Activated CD4-positive, alpha-beta T cell treated with anti-CD3 and anti-CD28 coated beads, Interleukin-2, amount 50 U/mL, for 24 hours (primary cell): ENCODE results near the gene GPR101.
A peak's percentile ranks its signal among the peaks of the same experiment; 100 is the strongest.

Experiments
- DNase-seq, 2 donors: peaks; one replicate each; pipeline ENCODE4 v3.0.0-alpha.2; 2020; ENCODE audit warnings: low read depth in 1 of 2, low spot score in 1 of 2

The GPR101 gene

DNA sequence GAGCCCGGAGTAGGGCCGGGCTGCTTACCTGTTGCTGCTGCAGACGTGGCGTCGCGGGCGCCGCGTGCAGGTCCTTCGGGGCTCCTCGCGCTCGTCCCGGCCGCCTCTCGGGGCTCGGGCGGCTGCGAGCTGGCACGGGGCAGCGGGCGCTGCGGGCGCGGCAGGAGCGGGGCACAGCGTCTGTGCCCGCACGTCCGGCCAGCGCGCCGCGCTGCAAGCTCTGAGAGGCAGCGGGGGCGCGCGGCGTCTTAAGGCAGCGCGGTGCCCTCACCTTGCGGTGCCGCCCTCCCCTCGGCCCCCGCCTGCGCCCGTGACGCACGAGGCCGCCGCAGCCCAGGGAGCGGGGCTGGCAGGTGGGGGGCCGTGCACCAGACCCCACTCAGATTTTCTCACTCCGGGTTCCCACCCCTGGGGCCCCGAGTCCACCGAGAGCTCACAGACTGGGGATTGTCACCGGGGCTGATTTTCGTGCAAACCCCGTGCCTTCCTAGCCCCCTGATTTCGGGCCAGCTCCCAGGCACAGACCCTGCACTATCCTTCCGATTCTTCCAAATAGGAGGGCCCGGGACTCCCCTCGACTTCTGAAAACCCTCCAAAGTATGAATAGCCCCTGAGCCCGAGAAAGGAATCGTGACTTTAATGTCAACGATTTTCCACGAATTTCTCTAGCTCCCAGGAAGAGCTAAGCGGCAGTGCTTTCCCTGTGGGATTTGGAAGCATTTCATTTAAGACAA lies at the start of gene GPR101:
Gene GPR101, minus strand, starts transcription at position 222 of the 734 bp plus-strand sequence. CDS start 2,321 bp downstream, outside the sequence.
- DNase-seq = no peak

GRCh38 chrX:137081239-137081638 lies 47.4 kb upstream of the GPR101 start:
- DNase-seq = no peak

DNA sequence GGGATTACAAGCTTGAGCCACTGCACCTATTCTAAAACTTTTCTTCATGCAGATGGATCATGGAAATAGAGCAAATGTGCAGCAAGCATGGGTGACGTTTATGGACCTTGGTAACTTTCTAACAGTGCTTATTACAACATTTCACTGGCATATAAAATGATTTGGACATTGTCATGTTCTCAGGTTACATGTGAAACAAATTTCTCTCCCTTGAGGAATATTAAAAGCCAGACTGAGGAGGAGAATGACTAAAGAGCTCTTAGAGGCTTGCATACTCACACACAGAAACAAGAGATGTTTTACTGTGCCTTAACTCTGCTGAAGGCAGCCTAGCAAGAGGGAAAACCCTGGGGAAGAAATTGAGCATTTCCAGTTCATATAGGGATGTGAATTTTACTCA lies 38.6 kb upstream of the GPR101 start:
- DNase-seq = no peak

DNA sequence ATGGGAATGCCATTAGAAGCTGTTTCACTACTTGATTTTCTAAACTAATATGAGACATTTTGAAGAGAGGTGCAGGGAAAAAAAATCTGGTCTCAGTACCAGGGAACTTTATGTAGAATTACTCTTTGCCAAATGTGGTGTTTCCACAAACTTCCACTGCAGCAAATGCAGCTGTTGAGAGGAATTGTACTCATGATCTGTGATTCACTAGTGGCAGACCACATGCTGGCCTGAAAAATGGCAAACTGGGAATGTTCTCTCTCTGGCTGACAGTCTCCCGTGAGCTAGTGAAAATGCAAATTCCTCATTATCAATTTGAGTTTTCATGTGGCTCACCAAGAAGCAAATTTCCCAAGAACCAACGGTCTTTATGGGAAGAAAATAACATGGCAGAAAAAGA lies 37.8 kb upstream of the GPR101 start:
- no peak for DNase-seq

DNA sequence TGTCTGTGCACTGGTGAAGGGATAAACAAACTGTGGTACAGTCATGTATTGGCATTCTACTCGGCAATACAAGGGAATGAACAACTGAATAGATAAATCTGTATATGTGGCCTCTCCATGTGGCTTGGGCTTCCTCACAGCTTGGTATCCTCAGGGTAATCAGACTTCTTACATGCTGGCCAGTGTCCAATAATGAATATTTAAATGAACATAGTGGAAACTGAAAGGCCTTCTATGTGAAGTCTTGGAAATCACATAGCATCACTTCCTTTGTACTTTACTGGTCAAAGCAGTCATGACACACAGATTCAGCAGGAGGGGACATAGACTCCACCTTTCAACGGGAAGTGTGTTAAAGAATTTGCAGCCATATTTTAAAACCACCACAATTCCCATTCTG lies 33.4 kb upstream of the GPR101 start:
- DNase-seq = no peak

GRCh38 chrX:137062915-137063617 lies 29.3 kb upstream of the GPR101 start:
- no peak for DNase-seq

GRCh38 chrX:137058339-137059127 lies 24.7 kb upstream of the GPR101 start:
- no peak for DNase-seq

DNA sequence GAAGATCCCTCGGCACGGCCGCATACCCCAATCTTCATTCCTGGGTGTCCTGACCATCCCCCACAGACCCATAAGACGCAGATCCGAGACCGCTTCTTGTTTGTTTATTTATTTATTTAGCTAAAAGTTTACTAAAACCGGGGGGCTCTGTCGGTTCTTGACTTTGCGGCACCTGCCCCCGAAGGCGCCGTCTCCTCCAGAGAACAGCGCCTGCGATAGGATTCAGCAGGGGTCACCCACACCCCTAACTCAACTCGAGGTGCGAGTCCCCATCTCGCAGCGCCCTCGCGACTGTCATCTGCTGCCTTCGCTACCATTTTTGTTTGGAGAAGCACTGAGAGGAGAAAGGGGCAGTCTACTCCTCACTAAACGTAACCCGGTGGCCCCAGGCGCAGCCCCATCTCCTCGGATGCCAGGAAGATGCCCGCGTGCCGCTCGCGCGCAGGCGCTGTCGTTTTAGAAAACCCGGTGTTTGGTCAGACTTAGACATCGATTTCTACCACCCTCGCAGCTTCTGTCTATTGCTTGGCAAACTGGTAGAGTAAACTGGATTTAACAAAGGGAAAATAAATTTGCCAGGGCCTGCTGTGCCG lies 18.9 kb upstream of the GPR101 start:
- peak in 1 of 2 donors; percentile 3 for DNase-seq

- peak; percentile 59 to 64 for DNase-seq
Measured at GRCh38 chrX:137051978-137052642, 18.3 kb upstream of the GPR101 start.

- DNase-seq = no peak
Measured at GRCh38 chrX:137044893-137045292, 11.1 kb upstream of the GPR101 start.

GRCh38 chrX:137043736-137044135 lies 9.9 kb upstream of the GPR101 start:
- no peak for DNase-seq

DNA sequence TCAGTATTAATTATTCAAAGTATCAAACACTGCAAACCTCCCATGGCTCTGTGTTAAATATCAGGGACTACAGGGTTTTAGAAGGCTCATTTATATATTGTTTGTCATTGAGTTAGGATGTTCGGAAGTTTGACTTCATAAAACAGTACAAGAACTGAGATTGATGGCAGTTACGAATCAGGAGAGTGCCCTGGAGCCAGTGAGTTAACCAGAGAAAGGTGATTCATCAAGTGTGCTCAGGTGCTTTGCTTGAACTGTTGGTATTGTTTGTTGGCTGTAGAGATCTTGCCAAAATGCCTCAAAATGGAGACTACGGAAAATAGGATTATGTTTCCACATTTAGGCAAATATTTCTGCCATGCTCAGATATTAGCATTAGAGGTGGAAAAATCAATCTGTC lies 7.5 kb upstream of the GPR101 start:
- no peak for DNase-seq

- DNase-seq = no peak
Measured at GRCh38 chrX:137040113-137040794, 6.5 kb upstream of the GPR101 start.

DNA sequence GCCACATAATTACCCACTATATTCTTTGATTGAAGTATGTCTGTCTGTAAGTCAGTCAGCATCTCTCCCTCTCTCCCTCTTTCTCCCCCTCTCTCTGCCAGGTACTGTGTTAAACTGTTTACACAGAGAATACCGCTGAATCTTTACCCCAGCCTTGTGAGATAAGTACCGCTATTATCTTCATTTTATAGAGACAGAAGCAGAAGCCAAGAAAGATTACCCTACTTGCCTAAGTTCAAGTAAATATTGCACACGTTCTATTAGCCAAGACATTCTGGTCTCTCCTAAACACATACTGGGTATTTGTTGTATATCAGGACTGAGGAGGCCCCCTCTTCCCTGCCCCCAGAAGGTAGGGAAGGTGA lies 695 bp upstream of the GPR101 start:
- DNase-seq = no peak

GRCh38 chrX:137032841-137033773 lies 688 bp downstream of the GPR101 start:
- no peak for DNase-seq

GRCh38 chrX:137032341-137032694 lies 1.5 kb downstream of the GPR101 start:
- no peak for DNase-seq

- DNase-seq = peak; percentile 5 to 7
Measured at GRCh38 chrX:137031517-137032340, 2.1 kb downstream of the GPR101 start.

GRCh38 chrX:137031039-137031438 lies 2.8 kb downstream of the GPR101 start:
- no peak for DNase-seq

DNA sequence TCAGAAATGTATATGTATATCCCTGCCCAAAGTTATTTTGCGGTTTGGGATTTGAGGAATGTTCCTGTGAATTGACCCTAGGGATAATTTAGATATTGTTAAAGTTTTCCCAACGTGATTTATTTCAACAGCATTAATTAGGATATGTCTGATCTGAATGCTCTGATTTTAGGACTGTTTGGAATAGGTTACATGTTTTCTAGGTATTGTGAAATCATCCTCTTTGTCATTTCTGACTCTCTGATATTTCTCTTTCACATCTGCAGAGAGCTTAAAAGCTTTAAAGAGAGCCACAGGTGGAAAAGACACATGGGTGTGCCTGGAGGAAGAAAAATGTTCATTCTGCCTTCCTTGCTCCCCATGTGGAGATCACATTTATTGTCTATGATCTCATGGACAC lies 5.1 kb downstream of the GPR101 start:
- no peak for DNase-seq
